ENCODE data around the gene BOC. TPM values are rescaled to one million over a fixed set of nuclear protein-coding genes. Genes with fewer than 3 reads are reported as not detected.

BOC gene
- total RNA-seq, 1 experiment from 2014 or later, result 3.5 TPM

- Mint-ChIP-seq H3K4me3 (no peak overlapping the region), H3K9me3 (no peaks in the 10 kb centered on the region), H3K4me1 (peaks cover 36 to 52% of the 10 kb centered on the region in 2 experiments), H3K36me3 (ENCODE audit: insufficient read depth in 1 of 3, low read depth in 3 of 3) (peaks cover 0 to 26% (median 4%) of the 10 kb centered on the region in 3 experiments; a peak in 4 of 7 replicates), H3K27me3 (ENCODE audit: low read depth) (no peaks in the 10 kb centered on the region), H3K27ac (no peak overlapping the region)
- Histone ChIP-seq H3K4ac (ENCODE audit: low read depth, low read length) (no peak overlapping the region), H3K14ac (ENCODE audit: insufficient read depth, low read length) (no peak overlapping the region), H2BK15ac (ENCODE audit: low read depth, low read length) (no peak overlapping the region), H2AK5ac (ENCODE audit: insufficient read length, low read length) (no peak overlapping the region), H4K20me1 (ENCODE audit: control insufficient read depth, insufficient read depth, insufficient read length) (no peaks in the 10 kb centered on the region), H3K27ac (ENCODE audit: insufficient read length, low read depth, low read length) (no peak overlapping the region), H3K9ac (ENCODE audit: extremely low read depth, insufficient read length, low read length) (no peak overlapping the region), H4K5ac (ENCODE audit: insufficient read length, low read depth, low read length) (no peak overlapping the region), H3K18ac (ENCODE audit: insufficient read length, low read depth, low read length) (no peak overlapping the region), H2BK20ac (ENCODE audit: low read depth, low read length, poor library complexity, severe bottlenecking) (no peak overlapping the region), H3K4me1 (ENCODE audit: insufficient read depth, low read length) (peaks cover 6% of the 10 kb centered on the region; the same call in 1 of the 2 replicates), H3K56ac (ENCODE audit: insufficient read length, low read depth, low read length) (no peak overlapping the region), H2BK12ac (ENCODE audit: insufficient read length, low read depth, low read length) (no peak overlapping the region), H2BK120ac (ENCODE audit: low read depth, low read length, poor library complexity, severe bottlenecking) (no peak overlapping the region), H4K8ac (replicated peaks; ENCODE audit: insufficient read length, low read depth, low read length) (no peak overlapping the region), H2BK5ac (ENCODE audit: insufficient read length, low read length) (no peak overlapping the region), H2AFZ (ENCODE audit: low read length) (no peak overlapping the region), H3T11ph (ENCODE audit: low read length) (no peak overlapping the region), H3K79me1 (ENCODE audit: insufficient read depth, low read depth, low read length, poor library complexity, severe bottlenecking) (no peaks in the 10 kb centered on the region), H3K23ac (ENCODE audit: insufficient read length, low read depth, low read length) (no peak overlapping the region), H3K23me2 (ENCODE audit: insufficient read length, low read depth, low read length, poor library complexity, severe bottlenecking) (no peaks in the 10 kb centered on the region), H3K9me3 (ENCODE audit: control insufficient read depth, low read depth, low read length) (no peaks in the 10 kb centered on the region), H3K4me2 (ENCODE audit: insufficient read depth, insufficient read length, low read length) (no peak overlapping the region), H3K79me2 (ENCODE audit: insufficient read depth, low read length) (no peaks in the 10 kb centered on the region), H4K91ac (ENCODE audit: insufficient read length, low read depth, low read length) (no peak overlapping the region), H3K27me3 (ENCODE audit: insufficient read depth, low read length) (no peaks in the 10 kb centered on the region)
- DNase-seq, result no peak
- TF ChIP-seq CTCF (conservative IDR thresholded peaks at IDR 0.05), result no peak
- no CpG with 5 or more reads among the region's 14 CpGs for WGBS (ENCODE audit: extremely low coverage, insufficient read length, low lambda C conversion rate)
Observed at GRCh38 chr3:113250566-113250965, 39.2 kb downstream of the BOC start.
